ENCODE measurements around the gene RABIF.
"Not testable (repeated sequence)": the region's sequence is repeated elsewhere in the genome, so short reads cannot be mapped to it uniquely, and the experiment has no call there.

The RABIF gene

GRCh38 chr1:202831906-202832305, 57.0 kb downstream of the RABIF start:
- H3K4me3 ChIP-seq (ENCODE audit: low read length): no peak overlapping the region

GRCh38 chr1:202829223-202829622, 59.7 kb downstream of the RABIF start:
- H3K4me3 ChIP-seq (ENCODE audit: low read length): not testable (repeated sequence)

More at GRCh38 chr1:202831906-202832305, 57.0 kb downstream of the RABIF start:
- no peak for TF ChIP-seq ZNF274 (IDR thresholded peaks at IDR 0.05; ENCODE audit: low read depth, low read length)

Measured in GM08714 (cell line).